ENCODE measurements around the gene INSIG1. TPM values are rescaled to one million over a fixed set of nuclear protein-coding genes. Genes with fewer than 3 reads are reported as not detected.

The INSIG1 gene
- total and polyA plus RNA-seq, 12 donors = 9.9 to 249 (median 56.1) TPM

GRCh38 chr7:155340721-155341120, 43.0 kb downstream of the INSIG1 start:
- WGBS, 4 donors = 75 to 92% (median 82%) methylated on average over 5 to 9 of the region's 9 CpGs
- Histone ChIP-seq H3K27ac (no peak overlapping the region), H3K9me3 (replicated peaks in 1 of 3) (no peaks in the 10 kb centered on the region), H3K4me3 (no peak overlapping the region), H3K36me3 (replicated peaks in 1 of 2) (no peaks in the 10 kb centered on the region), H3K4me1 (replicated peaks in 1 of 2) (peaks cover 3% of the 10 kb centered on the region in 2 donors), H3K27me3 (no peaks in the 10 kb centered on the region)
- no peak for DNase-seq
- TF ChIP-seq CTCF (IDR thresholded peaks at IDR 0.05) (no peak), POLR2A (IDR thresholded peaks at IDR 0.05) (no peak)
- intact Hi-C loops (cut with DNase I) = loop anchor here in 1 of 2 donors (5.0 kb wide), 1 partner anchor 413 kb away; no protein-coding TSS in a partner anchor

- H3K4me3 ChIP-seq = no peak overlapping the region
- no peaks in the 10 kb centered on the region for H3K9me3 ChIP-seq (replicated peaks in 1 of 3)
- H3K27ac ChIP-seq = no peak overlapping the region
- H3K4me1 ChIP-seq (replicated peaks in 1 of 2) = peaks cover 3% of the 10 kb centered on the region in 2 donors
- no peaks in the 10 kb centered on the region for H3K27me3 ChIP-seq
- no peaks in the 10 kb centered on the region for H3K36me3 ChIP-seq (replicated peaks in 1 of 2)
- WGBS, 4 donors = 50 to 79% (median 71%) methylated on average over 4 to 5 of the region's 5 CpGs
- TF ChIP-seq POLR2A (IDR thresholded peaks at IDR 0.05) (no peak), CTCF (IDR thresholded peaks at IDR 0.05) (no peak)
- no peak for DNase-seq
- intact Hi-C loops (cut with DNase I) = loop anchor here in 1 of 2 donors (5.0 kb wide), 1 partner anchor 414 kb away; no protein-coding TSS in a partner anchor
Observed at GRCh38 chr7:155341463-155341983, 43.8 kb downstream of the INSIG1 start.

GRCh38 chr7:155342313-155342712, 44.6 kb downstream of the INSIG1 start:
- intact Hi-C loops (cut with DNase I) = loop anchor here in 1 of 2 donors (5.0 kb wide), 1 partner anchor 415 kb away; no protein-coding TSS in a partner anchor
- peak in 2 of 7 donors; percentile 13 to 41 for DNase-seq
- no peak overlapping the region for H3K4me3 ChIP-seq
- H3K27ac ChIP-seq = no peak overlapping the region
- WGBS, 4 donors = 67 to 79% (median 72%) methylated on average over 6 to 11 of the region's 11 CpGs
- no peaks in the 10 kb centered on the region for H3K9me3 ChIP-seq (replicated peaks in 1 of 3)
- no peaks in the 10 kb centered on the region for H3K36me3 ChIP-seq (replicated peaks in 1 of 2)
- H3K27me3 ChIP-seq = no peaks in the 10 kb centered on the region
- no peak for TF ChIP-seq POLR2A (IDR thresholded peaks at IDR 0.05)
- no peak for TF ChIP-seq CTCF (IDR thresholded peaks at IDR 0.05)
- peaks cover 3% of the 10 kb centered on the region in 2 donors for H3K4me1 ChIP-seq (replicated peaks in 1 of 2)

GRCh38 chr7:155343150-155343549, 45.5 kb downstream of the INSIG1 start:
- WGBS, 4 donors = 76 to 93% (median 80%) methylated on average over 7 of the region's 7 CpGs
- H3K4me1 ChIP-seq (replicated peaks in 1 of 2) = peaks cover 3% of the 10 kb centered on the region in 2 donors
- TF ChIP-seq CTCF (IDR thresholded peaks at IDR 0.05) (no peak), POLR2A (IDR thresholded peaks at IDR 0.05) (no peak)
- DNase-seq = peak in 2 of 7 donors; percentile 15 to 24
- H3K9me3 ChIP-seq (replicated peaks in 1 of 3) = no peaks in the 10 kb centered on the region
- H3K27ac ChIP-seq = no peak overlapping the region
- no peaks in the 10 kb centered on the region for H3K36me3 ChIP-seq (replicated peaks in 1 of 2)
- no peaks in the 10 kb centered on the region for H3K27me3 ChIP-seq
- no peak overlapping the region for H3K4me3 ChIP-seq
- intact Hi-C loops (cut with DNase I) = loop anchor here in 1 of 2 donors (5.0 kb wide), 1 partner anchor 416 kb away; no protein-coding TSS in a partner anchor

Data from adrenal gland (tissue), 12 donors.